Measurements from ENCODE around the gene TSPAN16. TPM values are rescaled to one million over a fixed set of nuclear protein-coding genes. Genes with fewer than 3 reads are reported as not detected.
"Not testable (repeated sequence)": the region's sequence is repeated elsewhere in the genome, so short reads cannot be mapped to it uniquely, and the experiment has no call there.

The TSPAN16 gene
- total RNA-seq, 4 donors from 2014 or later, result not detected

DNA sequence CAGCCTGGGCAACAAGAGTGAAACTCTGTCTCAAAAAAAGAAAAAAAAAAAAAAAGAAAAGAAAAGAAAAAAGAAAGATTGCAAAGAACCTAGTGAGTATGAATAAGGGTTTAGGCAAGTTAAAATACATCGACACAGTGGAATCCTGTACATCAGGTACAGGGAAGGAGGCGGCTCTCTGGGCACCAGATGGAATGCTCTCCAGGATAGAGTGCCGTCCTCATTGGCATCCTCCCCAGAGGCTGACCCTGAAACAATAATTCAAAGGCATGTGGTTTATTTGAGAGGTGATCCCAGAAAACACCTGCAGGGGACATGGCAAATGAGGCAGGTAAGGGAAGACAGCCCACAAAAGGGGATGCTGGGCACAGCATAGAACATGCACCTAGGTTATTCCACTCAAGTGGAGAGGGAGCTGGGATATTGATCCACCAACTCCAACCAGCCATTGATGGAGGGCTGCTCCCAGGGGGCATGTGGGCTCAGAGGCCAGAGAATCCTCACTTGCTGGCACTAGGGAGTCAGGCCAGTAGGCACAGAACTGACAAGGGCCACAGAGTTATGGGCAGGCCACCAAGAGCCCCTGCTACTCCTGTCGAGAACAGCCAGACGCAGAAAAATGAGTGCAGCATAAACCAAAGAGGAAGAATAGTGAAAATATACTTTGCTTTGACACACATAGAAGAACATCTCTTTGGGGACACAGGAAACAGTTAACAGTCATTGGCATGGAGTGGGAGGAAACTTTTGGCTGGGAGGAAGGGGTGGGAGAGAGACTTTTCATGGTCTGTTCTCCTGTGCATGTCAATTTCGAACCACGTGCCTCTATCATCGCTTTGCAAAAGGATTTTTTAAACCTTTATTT, 4.2 kb downstream of the TSPAN16 start:
- WGBS, result 62% methylated on average over 8 of the region's 8 CpGs
- Histone ChIP-seq H3K4me3 (no peak overlapping the region), H3K4me1 (peaks cover 7% of the 10 kb centered on the region), H3K27me3 (no peaks in the 10 kb centered on the region), H3K36me3 (no peaks in the 10 kb centered on the region), H3K27ac (no peak overlapping the region), H3K9me3 (no peaks in the 10 kb centered on the region)
- DNase-seq (ENCODE audit: low spot score in 2 of 2), result no peak
- TF ChIP-seq POLR2AphosphoS5 (IDR thresholded peaks at IDR 0.05) (no peak), EP300 (IDR thresholded peaks at IDR 0.05) (no peak), POLR2A (IDR thresholded peaks at IDR 0.05) (no peak)
- TF ChIP-seq, protein P1, sequence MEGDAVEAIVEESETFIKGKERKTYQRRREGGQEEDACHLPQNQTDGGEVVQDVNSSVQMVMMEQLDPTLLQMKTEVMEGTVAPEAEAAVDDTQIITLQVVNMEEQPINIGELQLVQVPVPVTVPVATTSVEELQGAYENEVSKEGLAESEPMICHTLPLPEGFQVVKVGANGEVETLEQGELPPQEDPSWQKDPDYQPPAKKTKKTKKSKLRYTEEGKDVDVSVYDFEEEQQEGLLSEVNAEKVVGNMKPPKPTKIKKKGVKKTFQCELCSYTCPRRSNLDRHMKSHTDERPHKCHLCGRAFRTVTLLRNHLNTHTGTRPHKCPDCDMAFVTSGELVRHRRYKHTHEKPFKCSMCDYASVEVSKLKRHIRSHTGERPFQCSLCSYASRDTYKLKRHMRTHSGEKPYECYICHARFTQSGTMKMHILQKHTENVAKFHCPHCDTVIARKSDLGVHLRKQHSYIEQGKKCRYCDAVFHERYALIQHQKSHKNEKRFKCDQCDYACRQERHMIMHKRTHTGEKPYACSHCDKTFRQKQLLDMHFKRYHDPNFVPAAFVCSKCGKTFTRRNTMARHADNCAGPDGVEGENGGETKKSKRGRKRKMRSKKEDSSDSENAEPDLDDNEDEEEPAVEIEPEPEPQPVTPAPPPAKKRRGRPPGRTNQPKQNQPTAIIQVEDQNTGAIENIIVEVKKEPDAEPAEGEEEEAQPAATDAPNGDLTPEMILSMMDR (IDR thresholded peaks at IDR 0.05), result no peak

DNA sequence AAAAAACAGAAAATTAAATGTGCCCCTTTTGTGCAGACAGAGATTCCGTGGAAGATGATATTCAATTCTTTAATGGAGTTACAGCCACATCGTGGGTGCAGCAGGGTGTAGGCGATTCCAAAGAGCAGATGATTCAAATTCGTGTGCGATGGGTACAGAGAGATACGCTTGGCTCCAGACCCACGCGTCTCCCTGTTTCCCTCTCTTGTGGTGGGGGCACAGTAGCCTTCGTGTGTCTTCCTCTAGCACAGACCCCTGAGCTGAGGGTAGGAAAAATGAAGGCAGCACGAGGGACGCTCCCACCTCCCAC, 4.8 kb downstream of the TSPAN16 start:
- WGBS, result 79% methylated on average over 11 of the region's 11 CpGs
- TF ChIP-seq, protein P1 (IDR thresholded peaks at IDR 0.05), result no peak
- no peak for TF ChIP-seq POLR2A (IDR thresholded peaks at IDR 0.05)
- TF ChIP-seq EP300 (IDR thresholded peaks at IDR 0.05), result no peak
- TF ChIP-seq POLR2AphosphoS5 (IDR thresholded peaks at IDR 0.05), result no peak
- H3K27me3 ChIP-seq, result no peaks in the 10 kb centered on the region
- no peaks in the 10 kb centered on the region for H3K9me3 ChIP-seq
- no peak overlapping the region for H3K27ac ChIP-seq
- peaks cover 5% of the 10 kb centered on the region for H3K4me1 ChIP-seq
- no peak overlapping the region for H3K4me3 ChIP-seq
- no peaks in the 10 kb centered on the region for H3K36me3 ChIP-seq
- DNase-seq (ENCODE audit: low spot score in 2 of 2), result no peak

DNA sequence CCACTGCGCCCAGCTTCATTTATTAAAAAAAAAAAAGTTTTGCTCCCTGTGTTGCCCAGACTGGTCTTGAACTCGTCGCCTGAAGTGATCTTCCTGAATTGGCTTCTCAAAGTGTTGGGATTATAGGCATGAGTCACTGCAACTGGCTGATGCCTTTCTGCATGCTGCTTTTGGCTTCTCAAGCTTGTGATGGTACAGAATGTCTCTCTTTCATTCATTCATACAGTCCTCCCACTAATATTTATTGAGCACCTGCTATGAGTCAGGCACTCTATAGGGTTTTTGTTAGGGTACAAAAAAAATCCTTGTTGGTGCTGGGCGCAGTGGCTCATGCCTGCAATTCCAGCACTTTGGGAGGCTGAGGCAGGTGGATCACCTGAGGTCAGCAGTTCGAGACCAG, 9.0 kb downstream of the TSPAN16 start:
- TF ChIP-seq POLR2AphosphoS5 (IDR thresholded peaks at IDR 0.05) (no peak), POLR2A (IDR thresholded peaks at IDR 0.05) (no peak), EP300 (IDR thresholded peaks at IDR 0.05) (no peak)
- TF ChIP-seq, protein P1 (IDR thresholded peaks at IDR 0.05), result no peak
- 66% methylated on average over 5 of the region's 5 CpGs for WGBS
- no peak for DNase-seq (ENCODE audit: low spot score in 2 of 2)
- Histone ChIP-seq H3K4me3 (no peak overlapping the region), H3K36me3 (no peaks in the 10 kb centered on the region), H3K9me3 (no peaks in the 10 kb centered on the region), H3K27me3 (no peaks in the 10 kb centered on the region), H3K4me1 (no peaks in the 10 kb centered on the region), H3K27ac (no peak overlapping the region)

DNA sequence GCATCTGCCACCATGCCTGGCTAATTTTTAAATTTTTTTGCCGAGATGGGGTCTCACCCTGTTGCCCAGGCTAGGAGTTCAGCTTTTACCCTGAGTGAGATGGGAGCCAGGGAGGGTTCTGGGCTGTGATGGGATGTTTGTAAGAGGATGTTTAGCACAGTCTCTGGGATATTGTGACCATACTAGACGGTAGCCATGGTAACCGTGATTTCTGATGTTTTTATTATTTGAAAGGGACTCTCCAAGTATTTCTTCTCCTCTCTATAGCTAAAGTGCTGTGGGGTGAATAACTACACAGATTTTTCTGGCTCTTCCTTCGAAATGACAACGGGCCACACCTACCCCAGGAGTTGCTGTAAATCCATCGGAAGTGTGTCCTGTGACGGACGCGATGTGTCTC, 10.4 kb downstream of the TSPAN16 start:
- no peaks in the 10 kb centered on the region for H3K9me3 ChIP-seq
- H3K4me1 ChIP-seq, result no peaks in the 10 kb centered on the region
- no peak overlapping the region for H3K27ac ChIP-seq
- no peak for DNase-seq (ENCODE audit: low spot score in 2 of 2)
- no peaks in the 10 kb centered on the region for H3K27me3 ChIP-seq
- TF ChIP-seq EP300 (IDR thresholded peaks at IDR 0.05) (no peak), POLR2AphosphoS5 (IDR thresholded peaks at IDR 0.05) (no peak), POLR2A (IDR thresholded peaks at IDR 0.05) (no peak)
- TF ChIP-seq, protein P1 (IDR thresholded peaks at IDR 0.05), result no peak
- no peaks in the 10 kb centered on the region for H3K36me3 ChIP-seq
- no peak overlapping the region for H3K4me3 ChIP-seq
- 64% methylated on average over 9 of the region's 9 CpGs for WGBS

DNA sequence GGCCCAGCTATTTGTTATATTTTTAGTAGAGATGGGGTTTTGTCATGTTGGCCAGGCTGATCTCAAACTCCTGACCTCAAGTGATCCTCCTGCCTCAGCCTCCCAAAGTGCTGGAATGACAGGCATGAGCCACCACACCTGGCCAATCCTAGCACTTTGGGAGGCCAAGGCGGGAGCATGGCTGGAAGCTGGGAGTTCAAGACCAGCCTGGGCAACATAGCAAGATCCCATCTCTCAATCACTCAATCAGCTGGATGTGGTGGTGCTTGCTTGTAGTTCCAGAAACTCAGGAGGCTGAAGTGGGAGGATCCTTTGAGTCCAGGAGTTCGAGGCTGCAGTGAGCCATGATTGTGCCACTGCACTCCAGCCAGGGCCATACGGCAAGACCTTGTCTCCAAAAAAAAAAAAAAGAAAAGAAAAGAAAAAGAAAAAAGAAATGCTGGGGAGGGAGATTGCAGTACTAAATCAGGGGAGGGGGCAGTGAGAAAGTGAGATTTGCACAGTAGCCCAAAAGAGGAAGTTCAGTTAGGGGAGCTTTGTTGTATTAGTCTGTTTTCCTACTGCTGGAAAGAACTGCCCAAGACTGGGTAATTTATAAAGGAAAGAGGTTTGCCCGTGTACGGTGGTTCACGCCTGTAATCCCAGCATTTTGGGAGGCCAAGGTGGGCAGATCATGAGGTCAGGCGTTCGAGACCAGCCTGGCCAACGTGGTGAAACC, 24.5 kb downstream of the TSPAN16 start:
- H3K27me3 ChIP-seq; H3K27ac ChIP-seq; H3K36me3 ChIP-seq; H3K9me3 ChIP-seq; H3K4me3 ChIP-seq; DNase-seq (ENCODE audit: low spot score in 2 of 2): not testable (repeated sequence)
- WGBS, result 79% methylated on average over 9 of the region's 9 CpGs
- H3K4me1 ChIP-seq, result peaks cover 54% of the 10 kb centered on the region

Data from suprapubic skin (tissue), 4 donors.